Fibroblast of upper back skin (primary cell): ENCODE measurements around the gene SLC4A7.
A peak's percentile ranks its signal among the peaks of the same experiment; 100 is the strongest.
"Not testable (repeated sequence)": the region's sequence is repeated elsewhere in the genome, so short reads cannot be mapped to it uniquely, and the experiment has no call there.

Experiments used
- DNase-seq: peaks from one replicate; pipeline ENCODE4 v3.0.0-alpha.2; 2013

Gene SLC4A7

GRCh38 chr3:27486336-27486735, 2.2 kb upstream of the SLC4A7 start:
- no peak for DNase-seq

DNA sequence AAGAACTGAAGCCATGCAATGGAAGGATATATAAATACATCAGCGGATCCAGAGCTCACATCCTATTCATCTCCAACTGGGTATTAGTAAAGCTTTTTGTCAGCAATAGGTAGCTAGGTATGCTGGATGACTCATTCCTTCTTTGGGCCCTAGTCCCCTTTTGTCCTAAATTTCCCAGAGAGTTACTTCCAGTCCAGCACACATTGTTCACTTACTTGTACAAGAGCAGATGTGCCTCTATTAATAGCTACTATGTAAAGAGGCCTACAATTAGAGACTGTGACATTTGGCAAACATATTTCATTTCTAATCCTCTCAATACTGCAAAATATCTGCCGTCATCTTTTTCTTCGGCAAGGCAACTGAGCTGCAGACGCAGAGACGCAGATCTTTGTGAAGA, 1.7 kb upstream of the SLC4A7 start:
- no peak for DNase-seq

- peak; percentile 72 for DNase-seq
Measured at GRCh38 chr3:27483117-27484014, 818 bp downstream of the SLC4A7 start.

DNA sequence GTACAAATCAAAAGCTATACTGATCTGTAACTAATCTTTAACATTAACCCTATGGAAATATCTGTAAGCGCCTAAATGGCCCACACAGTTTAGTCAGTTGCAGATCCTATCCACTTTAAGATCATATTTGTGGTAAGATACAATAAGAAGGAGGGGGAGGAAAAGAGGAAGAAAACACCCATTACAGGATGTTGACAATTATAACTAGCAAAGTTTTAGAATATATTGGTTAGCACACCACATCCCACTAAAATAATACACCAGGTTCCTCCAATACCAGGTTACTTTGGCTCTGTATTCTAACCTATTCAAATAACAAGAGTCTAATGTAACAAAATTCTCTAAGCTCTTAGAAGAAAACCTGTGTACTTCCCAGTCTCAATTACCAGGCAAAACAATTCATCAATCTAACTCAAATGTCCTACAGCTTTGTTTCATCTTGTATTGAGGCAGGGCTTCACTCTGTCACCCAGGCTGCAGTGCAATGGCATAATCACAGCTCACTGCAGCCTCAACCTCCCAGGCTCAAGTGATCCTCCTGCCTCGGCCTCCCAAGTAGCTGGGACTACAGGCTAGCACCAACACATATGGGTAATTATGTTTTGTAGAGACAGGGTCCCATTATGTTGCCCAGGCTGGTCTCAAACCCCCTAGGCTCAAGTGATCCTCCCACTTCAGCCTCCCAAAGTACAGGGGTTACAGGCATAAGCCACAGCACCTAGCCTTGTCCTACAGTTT, 4.2 kb downstream of the SLC4A7 start:
- DNase-seq: no peak

GRCh38 chr3:27471923-27472550, 12.1 kb downstream of the SLC4A7 start:
- DNase-seq: peak; percentile 15

GRCh38 chr3:27468283-27468886, 15.8 kb downstream of the SLC4A7 start:
- DNase-seq: no peak

DNA sequence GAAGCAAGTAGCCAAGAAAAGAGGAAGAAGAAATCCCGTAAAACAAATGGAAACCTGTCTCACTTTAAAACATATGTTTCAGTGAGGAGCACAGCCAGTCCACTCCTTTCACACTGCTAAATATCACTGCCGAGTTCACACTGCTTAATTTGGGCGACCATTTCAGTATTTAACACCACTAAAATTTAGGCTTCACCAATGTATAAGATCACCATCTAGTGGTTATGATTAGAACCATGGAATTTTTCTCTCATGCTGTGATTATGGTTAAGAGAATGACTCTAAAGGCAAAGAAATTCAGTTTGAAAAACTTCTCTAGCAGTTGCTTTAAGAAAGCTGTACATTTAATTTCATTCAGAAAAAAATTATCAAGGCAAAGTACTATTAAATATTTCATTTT, 16.6 kb downstream of the SLC4A7 start:
- DNase-seq: peak; percentile 59

DNA sequence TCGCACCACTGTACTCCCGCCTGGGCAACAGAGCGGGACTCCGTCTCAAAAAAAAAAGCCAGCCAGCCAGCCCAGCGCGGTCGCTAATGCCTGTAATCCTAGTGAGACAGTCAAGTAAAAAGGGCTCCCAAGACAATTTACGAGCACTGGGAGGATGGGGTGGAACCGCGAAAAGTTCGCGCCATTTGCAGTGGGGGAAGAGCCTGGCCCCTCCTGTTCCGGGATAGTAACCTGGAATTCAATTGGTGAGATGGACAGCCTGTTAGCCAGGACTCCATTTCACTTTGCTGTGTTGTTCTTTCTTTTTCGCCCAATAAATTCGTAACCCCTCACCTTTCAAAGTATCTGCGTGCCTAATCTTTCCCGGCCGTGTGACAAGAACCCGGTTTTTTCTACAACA, 19.5 kb downstream of the SLC4A7 start:
- DNase-seq: no peak

DNA sequence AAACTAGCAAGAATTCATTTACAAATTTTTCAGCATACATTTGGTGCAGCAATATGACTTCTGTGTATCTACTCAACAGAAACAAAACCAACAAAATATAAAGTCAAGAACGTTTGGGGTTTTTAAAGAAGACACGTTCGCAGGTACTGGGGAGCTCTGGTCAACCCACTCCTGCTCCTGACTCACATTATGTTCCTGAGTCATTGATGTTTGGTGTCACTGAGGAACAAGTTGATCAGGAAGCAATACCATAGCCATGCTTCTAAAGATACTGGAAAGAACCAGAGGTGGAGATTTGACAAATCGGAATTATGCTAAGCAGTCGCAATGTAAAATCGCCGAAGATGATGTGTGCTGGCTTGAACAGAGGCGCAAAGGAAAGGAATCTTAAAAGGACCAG, 22.0 kb downstream of the SLC4A7 start:
- no peak for DNase-seq

DNA sequence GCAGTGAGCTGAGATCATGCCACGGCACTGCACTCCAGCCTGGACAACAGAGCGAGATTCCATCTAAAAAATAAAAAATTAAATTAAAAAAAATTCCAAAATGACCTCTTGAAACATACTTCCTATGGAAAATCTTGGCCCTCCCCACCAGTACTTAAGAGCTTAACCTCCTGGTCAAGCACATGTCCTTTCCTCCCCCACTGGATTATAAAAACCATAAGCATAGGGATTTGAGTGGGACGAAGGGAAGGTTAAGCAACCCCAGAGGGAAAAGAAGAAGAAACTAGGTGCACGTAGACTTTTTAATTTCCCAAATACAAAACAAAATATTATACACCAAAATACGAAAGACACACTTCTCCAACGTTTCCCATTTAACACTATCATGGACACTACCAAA, 25.3 kb downstream of the SLC4A7 start:
- no peak for DNase-seq

DNA sequence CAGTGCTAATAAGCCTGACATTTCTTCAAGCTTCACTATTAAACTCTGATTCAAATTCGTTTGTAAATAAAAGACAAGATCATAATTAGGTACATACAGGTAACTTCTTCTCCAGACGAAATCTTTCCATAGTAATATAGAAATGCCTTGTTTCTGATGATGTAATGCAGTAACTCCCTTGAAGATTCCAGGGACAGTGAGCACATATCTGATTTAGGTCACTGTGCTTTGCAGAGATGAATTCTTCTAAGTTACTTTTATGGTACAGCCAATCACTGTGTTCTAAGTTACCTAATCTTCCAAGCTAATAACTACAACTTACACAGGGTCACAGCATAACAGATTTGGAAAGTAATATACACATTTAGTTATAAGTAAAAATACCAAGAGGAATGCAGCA, 27.6 kb downstream of the SLC4A7 start:
- DNase-seq: peak; percentile 6

DNA sequence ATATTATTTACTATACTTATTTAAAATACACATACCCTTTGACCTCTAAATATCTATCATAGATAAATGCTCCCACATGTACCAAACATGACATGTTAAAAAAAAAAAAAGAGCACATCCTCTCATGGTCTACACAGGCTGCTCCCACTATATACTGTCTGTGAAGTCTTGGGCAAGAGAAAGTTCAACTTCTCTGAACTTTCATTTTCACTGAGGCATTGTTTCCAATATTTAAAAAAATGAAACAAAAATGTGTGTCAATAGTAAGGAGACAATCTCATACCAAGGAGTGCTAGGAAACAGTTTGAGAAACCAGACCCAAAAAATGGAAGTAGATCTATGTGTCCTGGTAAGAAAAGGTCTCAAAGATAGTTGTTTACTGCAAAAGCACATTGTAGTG, 29.3 kb downstream of the SLC4A7 start:
- DNase-seq: no peak

DNA sequence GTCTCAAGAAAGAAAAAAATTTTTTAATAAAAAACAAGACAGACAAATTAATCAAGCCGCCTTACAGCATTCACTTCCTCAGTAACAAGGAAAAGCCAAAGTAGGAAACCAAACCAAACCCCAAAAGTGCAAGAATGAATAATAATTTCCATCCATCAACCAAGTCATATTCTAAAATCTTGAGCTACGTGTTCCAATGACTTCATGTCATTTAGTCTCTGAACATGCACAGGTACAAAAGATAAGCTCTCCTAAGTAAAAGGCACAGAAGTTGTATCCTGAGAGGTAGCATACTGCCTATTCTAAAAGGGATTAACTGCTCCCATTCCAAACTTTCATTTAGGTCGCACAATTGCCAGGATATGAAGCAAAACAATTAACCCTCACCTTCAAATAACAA, 29.7 kb downstream of the SLC4A7 start:
- DNase-seq: no peak

DNA sequence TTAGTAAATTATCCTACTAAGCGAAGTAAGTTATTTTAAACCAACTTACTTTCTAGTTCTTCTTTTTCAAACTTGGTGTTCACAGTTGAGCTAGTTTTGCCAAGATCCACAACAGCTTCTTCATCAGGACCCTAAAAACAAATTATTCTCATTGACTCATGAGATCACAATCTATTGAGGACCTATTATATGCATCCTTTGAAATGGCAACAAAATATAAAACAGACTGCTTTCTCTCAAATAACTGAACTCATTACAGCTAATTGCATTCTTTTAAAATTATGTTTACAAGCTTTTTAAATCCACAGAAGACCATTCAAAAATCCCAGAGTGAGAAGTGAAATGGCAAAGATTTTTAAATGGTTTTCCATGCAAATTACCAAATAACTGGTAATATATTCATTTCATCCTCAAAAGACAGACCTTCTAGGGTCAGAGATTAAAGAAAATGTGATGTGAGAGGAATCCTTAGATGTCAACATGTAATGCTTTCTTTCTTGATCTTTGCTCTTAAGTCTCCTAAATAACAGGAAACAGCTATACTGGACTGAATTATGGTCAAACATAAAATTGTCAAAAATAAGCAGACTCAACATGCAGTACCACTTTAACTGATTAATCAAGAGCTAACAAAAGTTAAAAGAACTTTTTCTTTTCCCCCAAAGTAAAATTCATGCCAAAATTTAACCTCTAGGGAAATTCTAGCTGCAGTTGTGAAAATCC, 31.7 kb downstream of the SLC4A7 start:
- DNase-seq: no peak

- DNase-seq: no peak
Measured at GRCh38 chr3:27451842-27452241, 32.3 kb downstream of the SLC4A7 start.

DNA sequence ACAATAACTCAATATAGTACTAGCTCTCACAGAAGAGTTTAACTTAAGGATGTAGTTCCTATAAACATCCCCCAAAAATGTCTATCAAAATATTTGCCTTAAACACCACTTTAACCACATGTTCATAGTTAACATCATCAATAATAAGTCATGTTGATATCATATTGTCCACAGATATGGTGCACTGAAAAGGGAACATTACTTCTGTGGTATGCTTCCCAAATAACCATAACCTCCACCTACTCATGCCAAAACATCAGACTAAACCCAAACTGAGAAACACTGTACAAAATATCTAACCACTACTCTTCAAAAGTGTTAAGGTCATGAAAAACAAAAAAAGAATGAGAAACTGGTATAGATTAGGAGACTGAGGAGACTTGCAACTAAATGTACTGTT, 32.9 kb downstream of the SLC4A7 start:
- peak; percentile 38 for DNase-seq

- peak; percentile 26 for DNase-seq
Measured at GRCh38 chr3:27449530-27450150, 34.5 kb downstream of the SLC4A7 start.

GRCh38 chr3:27442995-27443394, 41.2 kb downstream of the SLC4A7 start:
- DNase-seq: not testable (repeated sequence)

DNA sequence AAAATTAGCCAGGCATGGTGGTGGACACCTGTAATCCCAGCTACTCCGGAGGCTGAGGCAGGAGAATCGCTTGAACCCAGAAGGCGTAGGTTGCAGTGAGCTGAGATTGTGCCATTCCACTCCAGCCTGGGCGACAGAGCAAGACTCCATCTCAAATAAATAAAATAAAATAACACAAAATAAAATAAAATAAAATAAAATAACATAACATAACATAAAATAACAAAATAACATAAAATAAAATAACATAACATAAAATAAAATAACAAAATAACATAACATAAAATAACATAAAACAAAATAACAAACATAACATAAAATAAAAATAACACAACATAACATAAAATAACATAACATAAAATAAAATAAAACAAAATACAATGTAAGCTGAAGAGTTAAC, 45.8 kb downstream of the SLC4A7 start:
- not testable (repeated sequence) for DNase-seq

- DNase-seq: peak; percentile 100
Measured at GRCh38 chr3:27431116-27431515, 53.1 kb downstream of the SLC4A7 start.

DNA sequence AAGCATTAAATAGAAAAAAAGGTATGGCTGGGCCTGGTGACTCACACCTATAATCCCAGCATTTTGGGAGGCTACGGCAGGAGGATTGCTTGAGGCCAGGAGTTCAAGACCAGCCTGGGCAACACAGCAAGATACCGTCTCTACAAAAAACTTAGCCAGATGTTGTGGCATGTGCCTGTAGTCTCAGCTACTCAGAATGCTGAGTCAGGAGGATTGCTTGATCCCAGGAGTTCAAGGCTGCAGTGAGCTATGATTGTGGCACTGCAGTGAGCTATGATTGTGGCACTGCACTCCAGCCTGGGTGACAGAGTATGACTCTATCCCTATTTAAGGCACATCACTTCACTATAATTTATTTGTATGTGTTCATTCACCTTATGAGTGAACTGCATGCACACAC, 54.3 kb downstream of the SLC4A7 start:
- no peak for DNase-seq

DNA sequence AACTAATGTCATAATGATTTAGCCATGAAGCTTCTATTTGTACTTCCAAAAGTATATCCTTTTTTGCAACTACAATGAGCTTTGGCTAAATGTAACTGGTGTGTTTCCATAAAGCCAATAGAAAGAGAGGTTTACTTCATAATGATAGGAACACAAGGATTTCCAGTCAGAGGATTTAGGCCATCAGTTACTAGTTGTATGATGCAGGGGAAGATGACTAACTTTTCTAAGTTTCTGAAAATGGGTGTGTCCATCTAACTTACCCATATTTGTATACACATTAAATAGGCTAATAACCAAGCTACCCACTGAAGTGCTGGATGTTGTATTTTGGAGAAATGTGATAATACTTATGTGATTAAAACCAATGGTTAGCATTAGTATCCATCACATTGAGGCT, 55.7 kb downstream of the SLC4A7 start:
- no peak for DNase-seq
